ENCODE measurements around the gene TMEFF2.

TMEFF2 gene

DNA sequence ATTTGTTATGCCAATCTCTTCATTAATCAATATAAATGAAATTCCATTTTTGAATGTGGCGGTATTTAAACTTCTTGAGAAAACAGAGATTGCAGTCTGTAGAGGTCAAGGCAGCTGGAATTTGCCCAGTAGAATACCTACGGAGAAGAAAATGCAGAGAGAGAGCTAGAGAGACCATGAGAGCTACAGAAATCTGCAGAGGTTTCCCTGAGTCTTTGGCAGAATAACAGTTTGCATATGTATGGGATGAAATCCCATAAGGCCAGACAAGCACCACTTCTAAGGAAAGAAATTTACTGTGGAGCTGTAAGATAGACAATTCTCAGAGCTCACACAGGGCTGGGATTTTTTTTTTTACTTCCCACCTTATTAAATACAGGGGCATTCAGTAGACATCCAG lies 23.6 kb upstream of the TMEFF2 start:
- no peaks in the 10 kb centered on the region for H3K9me2 ChIP-seq (replicated peaks; ENCODE audit: insufficient read depth, low read length)
- no peak for TF ChIP-seq CTCF (IDR thresholded peaks at IDR 0.05; ENCODE audit: insufficient read depth, low read length, poor library complexity, severe bottlenecking)
- no peak for TF ChIP-seq EZH2phosphoT487 (conservative IDR thresholded peaks at IDR 0.05; ENCODE audit: low read length)
- no peaks in the 10 kb centered on the region for H4K20me1 ChIP-seq (ENCODE audit: low read depth, low read length)
- no peaks in the 10 kb centered on the region for H3K36me3 ChIP-seq (ENCODE audit: low read length)
- no peak overlapping the region for H3K27ac ChIP-seq (ENCODE audit: low read depth, low read length)
- no peak overlapping the region for H3K9ac ChIP-seq (ENCODE audit: low read length)
- H3K9me3 ChIP-seq (ENCODE audit: insufficient read depth, low read length), result no peaks in the 10 kb centered on the region
- H3K4me3 ChIP-seq (ENCODE audit: insufficient read depth, low read length, poor library complexity, severe bottlenecking), result no peak overlapping the region
- H3F3A ChIP-seq (ENCODE audit: insufficient read depth), result no peaks in the 10 kb centered on the region
- no peaks in the 10 kb centered on the region for H3K27me3 ChIP-seq (ENCODE audit: low read length)
- H2AFZ ChIP-seq (ENCODE audit: low read depth, low read length, severe bottlenecking), result no peak overlapping the region
- no peaks in the 10 kb centered on the region for H3K79me2 ChIP-seq (ENCODE audit: insufficient read depth, low read length)
- H3K4me2 ChIP-seq (ENCODE audit: low read depth, low read length, poor library complexity, severe bottlenecking), result no peak overlapping the region

DNA sequence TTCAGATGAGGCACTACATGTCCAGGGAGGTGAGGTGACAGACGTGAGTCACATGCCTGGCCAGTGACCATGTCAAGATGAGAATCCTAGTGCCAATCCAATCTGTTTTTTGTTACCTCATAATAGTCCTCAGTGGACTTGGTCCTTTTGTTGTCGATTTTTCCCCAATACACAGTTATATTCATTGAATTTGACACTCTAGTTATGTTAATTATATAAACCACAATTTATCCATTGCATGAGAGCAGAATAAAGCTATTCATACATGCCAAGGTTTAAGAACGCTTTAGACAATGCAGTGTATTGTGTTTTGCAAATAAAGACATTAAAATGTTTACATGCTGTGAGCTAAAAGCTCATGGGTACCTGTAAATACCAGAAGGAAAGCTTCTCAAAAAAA lies 21.6 kb upstream of the TMEFF2 start:
- H3F3A ChIP-seq (ENCODE audit: insufficient read depth), result no peaks in the 10 kb centered on the region
- no peak overlapping the region for H2AFZ ChIP-seq (ENCODE audit: low read depth, low read length, severe bottlenecking)
- H3K9ac ChIP-seq (ENCODE audit: low read length), result no peak overlapping the region
- no peaks in the 10 kb centered on the region for H3K79me2 ChIP-seq (ENCODE audit: insufficient read depth, low read length)
- H3K9me2 ChIP-seq (replicated peaks; ENCODE audit: insufficient read depth, low read length), result no peaks in the 10 kb centered on the region
- H4K20me1 ChIP-seq (ENCODE audit: low read depth, low read length), result no peaks in the 10 kb centered on the region
- TF ChIP-seq CTCF (IDR thresholded peaks at IDR 0.05; ENCODE audit: insufficient read depth, low read length, poor library complexity, severe bottlenecking) (no peak), EZH2phosphoT487 (conservative IDR thresholded peaks at IDR 0.05; ENCODE audit: low read length) (no peak)
- no peaks in the 10 kb centered on the region for H3K36me3 ChIP-seq (ENCODE audit: low read length)
- H3K4me2 ChIP-seq (ENCODE audit: low read depth, low read length, poor library complexity, severe bottlenecking), result no peak overlapping the region
- no peak overlapping the region for H3K27ac ChIP-seq (ENCODE audit: low read depth, low read length)
- no peak overlapping the region for H3K4me3 ChIP-seq (ENCODE audit: insufficient read depth, low read length, poor library complexity, severe bottlenecking)
- H3K27me3 ChIP-seq (ENCODE audit: low read length), result no peaks in the 10 kb centered on the region
- no peaks in the 10 kb centered on the region for H3K9me3 ChIP-seq (ENCODE audit: insufficient read depth, low read length)

- Histone ChIP-seq H2AFZ (ENCODE audit: low read depth, low read length, severe bottlenecking) (no peak overlapping the region), H3K9me3 (ENCODE audit: insufficient read depth, low read length) (no peaks in the 10 kb centered on the region), H3K27ac (ENCODE audit: low read depth, low read length) (no peak overlapping the region), H3K4me2 (ENCODE audit: low read depth, low read length, poor library complexity, severe bottlenecking) (no peak overlapping the region), H3K9ac (ENCODE audit: low read length) (no peak overlapping the region), H3K27me3 (ENCODE audit: low read length) (no peaks in the 10 kb centered on the region), H3K36me3 (ENCODE audit: low read length) (no peaks in the 10 kb centered on the region), H3K9me2 (replicated peaks; ENCODE audit: insufficient read depth, low read length) (no peaks in the 10 kb centered on the region), H3F3A (ENCODE audit: insufficient read depth) (no peaks in the 10 kb centered on the region), H4K20me1 (ENCODE audit: low read depth, low read length) (no peaks in the 10 kb centered on the region), H3K4me3 (ENCODE audit: insufficient read depth, low read length, poor library complexity, severe bottlenecking) (no peak overlapping the region), H3K79me2 (ENCODE audit: insufficient read depth, low read length) (no peaks in the 10 kb centered on the region)
- TF ChIP-seq EZH2phosphoT487 (conservative IDR thresholded peaks at IDR 0.05; ENCODE audit: low read length), result no peak
- no peak for TF ChIP-seq CTCF (IDR thresholded peaks at IDR 0.05; ENCODE audit: insufficient read depth, low read length, poor library complexity, severe bottlenecking)
These were observed 20.6 kb upstream of the TMEFF2 start for GRCh38 chr2:192215096-192215877.

All from SU-DHL-6 (cell line).